H1 (cell line): ENCODE data around the gene ADAM30. TPM values are rescaled to one million over a fixed set of nuclear protein-coding genes. Genes with fewer than 3 reads are reported as not detected.

Source experiments
- CTCF ChIA-PET: fragments of 300-600 bp; sonication (Branson Sonifier 250); formaldehyde crosslinking; loops from one replicate; lab custom pipeline; 2021; ENCODE audit not compliant: partially characterized antibody; lab: Charles Lee
- POLR2A ChIA-PET: fragments of 300-600 bp; sonication (Branson Sonifier 250); formaldehyde crosslinking; loops from one replicate; lab custom pipeline; 2021; ENCODE audit warnings: inconsistent platforms; ENCODE audit not compliant: partially characterized antibody; lab: Charles Lee
- DNase-seq, 2 experiments: peaks; one replicate each; pipeline versions ENCODE4 v3.0.0 to v3.0.0-alpha.2; 2010 to 2022; ENCODE audit warnings: low spot score in 2 of 2, low read depth in 1 of 2, mixed read lengths in 1 of 2
- FAIRE-seq: peaks from 2 replicates; lab custom pipeline; 2011; peaks lifted over from hg19 to GRCh38; lab: Jason Lieb, UNC
- H2AFZ ChIP-seq: 2 replicates; pipeline ENCODE4 v1.8.1; 2012; ENCODE audit warnings: low read length, inconsistent platforms
- H2AK5ac ChIP-seq: 2 replicates; pipeline ENCODE4 v1.6.1; 2013; ENCODE audit warnings: low read depth, low read length
- H2BK120ac ChIP-seq: replicated peaks from 2 replicates; pipeline ENCODE3; 2013; ENCODE audit warnings: low read depth, low read length, inconsistent platforms
- H2BK12ac ChIP-seq: 2 replicates; pipeline ENCODE4 v1.6.1; 2013; ENCODE audit warnings: low read depth, low read length
- H2BK15ac ChIP-seq: 2 replicates; pipeline ENCODE4 v1.6.1; 2013; ENCODE audit warnings: low read length
- H2BK20ac ChIP-seq: 2 replicates; pipeline ENCODE4 v1.6.1; 2013; ENCODE audit warnings: low read length
- H2BK5ac ChIP-seq: 2 replicates; pipeline ENCODE4 v1.6.1; 2013; ENCODE audit warnings: low read depth, low read length
- H3K14ac ChIP-seq: 2 replicates; pipeline ENCODE4 v1.6.1; 2013; ENCODE audit warnings: inconsistent platforms; ENCODE audit not compliant: insufficient read length
- H3K18ac ChIP-seq: 2 replicates; pipeline ENCODE4 v1.6.1; 2013; ENCODE audit warnings: low read length; ENCODE audit errors: extremely low read depth
- H3K23ac ChIP-seq: 2 replicates; pipeline ENCODE4 v1.6.1; 2013; ENCODE audit warnings: inconsistent platforms; ENCODE audit not compliant: insufficient read length
- H3K23me2 ChIP-seq: 2 replicates; pipeline ENCODE4 v1.6.1; 2013; ENCODE audit warnings: low read depth, low read length
- H3K27ac ChIP-seq: 2 replicates; pipeline ENCODE4 v1.6.1; 2011; ENCODE audit warnings: low read depth, low read length, inconsistent platforms
- H3K27me3 ChIP-seq, 4 experiments: replicated peaks in 1 of 4; 1 replicate in 1 of 4; 2 replicates in 3 of 4; pipeline versions ENCODE4 v1.6.1 to v1.8.1; 2011 to 2013; ENCODE audit warnings: low read length in 3 of 4, mild to moderate bottlenecking in 3 of 4, inconsistent platforms in 2 of 4, mixed read lengths in 2 of 4, moderate library complexity in 1 of 4; ENCODE audit not compliant: control insufficient read depth in 3 of 4, insufficient read depth in 3 of 4; ENCODE audit errors: extremely low read depth in 1 of 4
- H3K36me3 ChIP-seq, 4 experiments: 2 replicates each; pipeline versions ENCODE4 v1.6.1 to v1.8.1; 2011 to 2013; ENCODE audit warnings: mild to moderate bottlenecking in 4 of 4, low read length in 3 of 4, moderate library complexity in 2 of 4, control low read depth in 1 of 4, inconsistent platforms in 1 of 4; ENCODE audit not compliant: insufficient read depth in 4 of 4, control insufficient read depth in 2 of 4
- H3K4ac ChIP-seq: replicated peaks from 2 replicates; pipeline ENCODE3; 2013; ENCODE audit warnings: low read length, low read depth, mixed read lengths, inconsistent platforms; ENCODE audit not compliant: insufficient read length
- H3K4me1 ChIP-seq, 4 experiments: replicated peaks in 1 of 4; 1 replicate in 1 of 4; 2 replicates in 3 of 4; pipeline versions ENCODE4 v1.6.1 to v1.8.1; 2011 to 2013; ENCODE audit warnings: low read length in 3 of 4, inconsistent platforms in 2 of 4, mixed read lengths in 1 of 4; ENCODE audit not compliant: insufficient read depth in 4 of 4, control insufficient read depth in 3 of 4
- H3K4me2 ChIP-seq, 2 experiments: 2 replicates each; pipeline versions ENCODE4 v1.6.1 to v1.8.1; 2011 to 2013; ENCODE audit warnings: low read depth in 2 of 2, low read length in 2 of 2, control low read depth in 1 of 2, inconsistent platforms in 1 of 2, mild to moderate bottlenecking in 1 of 2; ENCODE audit not compliant: insufficient read depth in 1 of 2
- H3K4me3 ChIP-seq, 4 experiments: fragments of 200-600, 300-600 bp in 1 of 4; sonication (generic), shearing (Covaris generic), sonication (Bioruptor Twin) in 1 of 4; 2 replicates each; pipeline versions ENCODE4 v1.5.1 to v1.8.1; 2011 to 2016; ENCODE audit warnings: low read length in 4 of 4, low read depth in 3 of 4, control low read depth in 2 of 4, inconsistent platforms in 2 of 4, mild to moderate bottlenecking in 2 of 4, mixed read lengths in 1 of 4, moderate library complexity in 1 of 4; ENCODE audit not compliant: insufficient read depth in 2 of 4; ENCODE audit errors: extremely low read depth in 1 of 4
- H3K56ac ChIP-seq: replicated peaks from 2 replicates; pipeline ENCODE3; 2013; ENCODE audit warnings: low read depth, mild to moderate bottlenecking, mixed read lengths, low read length, inconsistent platforms; ENCODE audit not compliant: insufficient read length
- H3K79me1 ChIP-seq: 2 replicates; pipeline ENCODE4 v1.6.1; 2013; ENCODE audit warnings: low read depth, low read length, control low read depth
- H3K79me2 ChIP-seq, 2 experiments: 2 replicates each; pipeline versions ENCODE4 v1.6.1 to v1.8.1; 2012 to 2013; ENCODE audit warnings: low read length in 2 of 2, mild to moderate bottlenecking in 2 of 2, inconsistent platforms in 1 of 2; ENCODE audit not compliant: insufficient read depth in 2 of 2, control insufficient read depth in 1 of 2
- H3K9ac ChIP-seq, 4 experiments: replicated peaks in 1 of 4; 1 replicate in 1 of 4; 2 replicates in 3 of 4; pipeline versions ENCODE4 v1.6.1 to v1.8.1; 2011 to 2013; ENCODE audit warnings: low read depth in 3 of 4, low read length in 3 of 4, control low read depth in 2 of 4, mild to moderate bottlenecking in 2 of 4, moderate library complexity in 2 of 4, inconsistent platforms in 1 of 4; ENCODE audit errors: extremely low read depth in 1 of 4
- H3K9me3 ChIP-seq, 2 experiments: 2 replicates each; pipeline versions ENCODE4 v1.6.1 to v1.8.1; 2012 to 2013; ENCODE audit warnings: mild to moderate bottlenecking in 2 of 2, moderate library complexity in 2 of 2, control low read depth in 1 of 2, inconsistent platforms in 1 of 2, low read depth in 1 of 2, low read length in 1 of 2, mixed read lengths in 1 of 2; ENCODE audit not compliant: insufficient read depth in 2 of 2
- H4K20me1 ChIP-seq, 2 experiments: replicated peaks in 1 of 2; 2 replicates each; pipeline versions ENCODE3 to v1.8.1; 2011 to 2013; ENCODE audit warnings: inconsistent platforms in 2 of 2, low read length in 2 of 2, mild to moderate bottlenecking in 1 of 2; ENCODE audit not compliant: insufficient read depth in 2 of 2, control insufficient read depth in 1 of 2
- H4K5ac ChIP-seq: 2 replicates; pipeline ENCODE4 v1.6.1; 2013; ENCODE audit warnings: low read length, low read depth, mixed read lengths, inconsistent platforms; ENCODE audit not compliant: insufficient read length
- H4K8ac ChIP-seq: 2 replicates; pipeline ENCODE4 v1.8.0; 2013; ENCODE audit warnings: mild to moderate bottlenecking, moderate library complexity, low read length, inconsistent platforms; ENCODE audit not compliant: insufficient read depth; ENCODE audit errors: extremely low read depth
- H4K91ac ChIP-seq: replicated peaks from 2 replicates; pipeline ENCODE3; 2013; ENCODE audit warnings: low read length, mixed read lengths, inconsistent platforms; ENCODE audit not compliant: insufficient read length
- BCL11A ChIP-seq, 2 experiments: IDR thresholded peaks; one replicate each; pipeline ENCODE4 v1.6.1; 2011; ENCODE audit warnings: low read depth in 2 of 2, low read length in 2 of 2, mild to moderate bottlenecking in 2 of 2
- PHF8 ChIP-seq: fragments of 200-600 bp; sonication (generic); conservative IDR thresholded peaks from 2 replicates; pipeline ENCODE4 v1.7.1; 2012; ENCODE audit warnings: low read depth, mild to moderate bottlenecking, inconsistent platforms, low read length, moderate library complexity
- WGBS, 2 experiments: shearing (Covaris generic) in 1 of 2; methylation state at CpG; one replicate each; pipeline versions ENCODE4 v1.1.6 to v1.1.7; 2013 to 2015; ENCODE audit warnings: low lambda C conversion rate in 2 of 2, mixed read lengths in 2 of 2, inconsistent platforms in 1 of 2, low coverage in 1 of 2, missing lambda C conversion rate in 1 of 2; ENCODE audit not compliant: insufficient replicate concordance in 2 of 2, insufficient coverage in 1 of 2, insufficient read length in 1 of 2; ENCODE audit errors: extremely low coverage in 1 of 2, missing lambda C conversion rate in 1 of 2; 5-methylcytosine and 5-hydroxymethylcytosine counted together
- polyA plus RNA-seq, 7 experiments: library from polyadenylated mRNA; depleted of rRNA in 3 of 7; stranded (reverse) in 5 of 7; unstranded in 2 of 7; fragments of >200 nt in 5 of 7; fragments of 200-250 nt in 2 of 7; gene quantifications; 1 replicate in 5 of 7; 2 replicates in 1 of 7; 4 replicates in 1 of 7; pipeline versions ENCODE4 v1.2.1 to v1.2.3, GENCODE V29; 2011 to 2013; ENCODE audit warnings: missing spikeins in 2 of 7, mixed read lengths in 2 of 7
- total RNA-seq: library from RNA; stranded (reverse); fragmentation: NEBNext Ultra II Directional; extraction: Animal tissue kit (Norgen Biotek cat#: 25700); gene quantifications from 2 replicates; pipeline ENCODE4 v1.2.1, GENCODE V29; 2021

ADAM30 gene
- total and polyA plus RNA-seq, 2 of the 8 experiments (the other 6 are each of a cell fraction or from before 2014, with no cell fraction given), result not detected

GRCh38 chr1:119926553-119926952, 30.2 kb upstream of the ADAM30 start:
- H2BK120ac ChIP-seq, result no peak overlapping the region
- H2AFZ ChIP-seq, result no peak overlapping the region
- no peak overlapping the region for H3K4ac ChIP-seq
- H3K23me2 ChIP-seq, result no peaks in the 10 kb centered on the region
- no peak overlapping the region for H3K56ac ChIP-seq
- no peak overlapping the region for H3K9ac ChIP-seq
- 94% methylated on average over 3 of the region's 3 CpGs; no CpG with 5 or more reads in 1 of the 2 experiments for WGBS, 2 experiments
- H3K18ac ChIP-seq, result no peak overlapping the region
- H3K27me3 ChIP-seq, result no peaks in the 10 kb centered on the region
- no peak overlapping the region for H3K4me3 ChIP-seq
- no peak for DNase-seq
- peaks cover 0 to 7% of the 10 kb centered on the region in 2 experiments for H4K20me1 ChIP-seq
- no peak overlapping the region for H3K27ac ChIP-seq
- no peak overlapping the region for H2BK12ac ChIP-seq
- CTCF ChIA-PET, result interaction anchor here (1.1 to 2.4 kb wide), 5 partner anchors 10 to 56 kb away, joined by 3 to 8 read pairs (median 5); no protein-coding TSS in a partner anchor
- H4K91ac ChIP-seq, result no peak overlapping the region
- no peak overlapping the region for H3K23ac ChIP-seq
- H4K5ac ChIP-seq, result no peak overlapping the region
- no peak overlapping the region for H4K8ac ChIP-seq
- H2AK5ac ChIP-seq, result no peak overlapping the region
- no peak overlapping the region for H3K14ac ChIP-seq
- POLR2A ChIA-PET, result interaction anchor here (0.9 to 1.3 kb wide), 2 partner anchors 10 to 13 kb away, joined by 4 read pairs; no protein-coding TSS in a partner anchor
- H2BK20ac ChIP-seq, result no peak overlapping the region
- no peak overlapping the region for H3K4me2 ChIP-seq
- peaks cover 6 to 22% (median 15%) of the 10 kb centered on the region in 4 experiments for H3K36me3 ChIP-seq
- H3K9me3 ChIP-seq, result no peaks in the 10 kb centered on the region
- no peak for FAIRE-seq
- H2BK5ac ChIP-seq, result no peak overlapping the region
- H3K79me2 ChIP-seq, result no peaks in the 10 kb centered on the region
- no peaks in the 10 kb centered on the region for H3K4me1 ChIP-seq
- no peak overlapping the region for H2BK15ac ChIP-seq
- no peaks in the 10 kb centered on the region for H3K79me1 ChIP-seq
- TF ChIP-seq PHF8 (no peak), BCL11A (IDR thresholded peaks at IDR 0.05; ENCODE audit: low read depth in 2 of 2, low read length in 2 of 2) (no peak)
